Neural progenitor cell (in vitro differentiated cells): Measurements from ENCODE around the gene ADGRV1.

ENCODE experiments used
- CTCF ChIP-seq: fragments of 200-600 bp; sonication (generic); IDR thresholded peaks from 2 replicates; pipeline ENCODE4 v1.5.1; 2017; ENCODE audit warnings: antibody characterized with exemption, mild to moderate bottlenecking
- EZH2 ChIP-seq: fragments of 200-600 bp; sonication (generic); IDR thresholded peaks from 2 replicates; pipeline ENCODE4 v1.6.1; 2017; ENCODE audit warnings: antibody characterized with exemption, mild to moderate bottlenecking, moderate library complexity
- EZH2phosphoT487 ChIP-seq: fragments of 200-600 bp; sonication (generic); IDR thresholded peaks from 2 replicates; pipeline ENCODE4 v1.6.1; 2017; ENCODE audit warnings: antibody characterized with exemption

- TF ChIP-seq CTCF = no peak
- TF ChIP-seq EZH2phosphoT487 = no peak
- no peak for TF ChIP-seq EZH2
Measured at GRCh38 chr5:90534922-90535321, 23.7 kb upstream of the ADGRV1 start.
